ENCODE data around the gene MST1.

DNA sequence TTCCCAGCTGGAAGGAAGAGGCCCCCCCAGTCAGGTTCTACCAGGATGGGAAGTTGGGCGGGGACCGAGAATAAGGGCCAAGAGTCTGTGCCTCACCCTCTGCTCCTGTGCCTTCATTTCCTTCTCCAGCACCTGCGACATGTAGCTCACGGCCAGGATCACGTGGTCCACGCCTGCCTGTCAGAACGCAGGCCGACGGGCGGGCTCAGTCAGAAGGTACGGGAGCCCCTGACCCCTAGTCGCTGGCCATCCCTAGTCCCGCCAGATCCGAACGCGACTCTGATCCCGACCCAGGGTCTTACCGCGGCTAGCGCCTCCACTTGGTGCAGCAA is 34.0 kb upstream of the MST1 start:
- TF ChIP-seq POLR2AphosphoS5 (IDR thresholded peaks at IDR 0.05) (peak in 1 of 3 donors; percentile 48), EP300 (IDR thresholded peaks at IDR 0.05; ENCODE audit: low read depth) (no peak)

Data from transverse colon (tissue), 3 donors.